BLaER1 treated with 17β-estradiol and CSF1 and Interleukin-3, amounts not matched to agents 10 nM and 100 nM (cell line): ENCODE measurements around the gene KCNIP1.

Experiments used
- H3K27ac ChIP-seq, 11 experiments: shearing (Covaris generic); formaldehyde crosslinking; 2 replicates each; pipeline ENCODE4 v1.8.1; 2022
- H3K27me3 ChIP-seq, 11 experiments: shearing (Covaris generic); formaldehyde crosslinking; 2 replicates each; pipeline ENCODE4 v1.8.1; 2022
- H3K36me3 ChIP-seq, 11 experiments: shearing (Covaris generic); formaldehyde crosslinking; 2 replicates each; pipeline ENCODE4 v1.8.1; 2022
- H3K4me1 ChIP-seq, 10 experiments: shearing (Covaris generic); formaldehyde crosslinking; 2 replicates each; pipeline ENCODE4 v1.8.1; 2022
- H3K4me2 ChIP-seq, 11 experiments: shearing (Covaris generic); formaldehyde crosslinking; 2 replicates each; pipeline ENCODE4 v1.8.1; 2022
- H3K4me3 ChIP-seq, 10 experiments: shearing (Covaris generic); formaldehyde crosslinking; 2 replicates each; pipeline ENCODE4 v1.8.1; 2022
- H3K9ac ChIP-seq, 11 experiments: shearing (Covaris generic); formaldehyde crosslinking; 2 replicates each; pipeline ENCODE4 v1.8.1; 2022
- H3K9me3 ChIP-seq, 11 experiments: shearing (Covaris generic); formaldehyde crosslinking; replicated peaks in 1 of 11; 2 replicates each; pipeline ENCODE4 v1.8.1; 2022
- H4K20me1 ChIP-seq, 11 experiments: shearing (Covaris generic); formaldehyde crosslinking; 2 replicates each; pipeline ENCODE4 v1.8.1; 2022
- Cebpa-rat ChIP-seq, 11 experiments: shearing (Covaris generic); IDR thresholded peaks; 2 replicates each; pipeline ENCODE4 v1.8.1; 2022

KCNIP1 gene

GRCh38 chr5:170642776-170643436, 139.1 kb downstream of the KCNIP1 start:
- Histone ChIP-seq H3K36me3 (no peaks in the 10 kb centered on the region), H3K4me2 (peak overlapping the region in 7 of 11 experiments; percentile 2 to 33 (median 25); a peak in 9 of 22 replicates), H3K27me3 (no peaks in the 10 kb centered on the region), H3K4me3 (no peak overlapping the region), H3K27ac (no peak overlapping the region), H4K20me1 (peaks cover 0 to 9% (median 0%) of the 10 kb centered on the region in 11 experiments; a peak in 1 of 22 replicates), H3K9ac (no peak overlapping the region), H3K9me3 (no peaks in the 10 kb centered on the region), H3K4me1 (peaks cover 0 to 20% (median 10%) of the 10 kb centered on the region in 10 experiments; a peak in 10 of 20 replicates)
- TF ChIP-seq Cebpa-rat (IDR thresholded peaks at IDR 0.05) = no peak

- peak overlapping the region in 3 of 11 experiments; percentile 4 to 31 (median 19); a peak in 2 of 22 replicates for H3K4me2 ChIP-seq
- H3K9ac ChIP-seq = no peak overlapping the region
- peaks cover 0 to 9% (median 0%) of the 10 kb centered on the region in 11 experiments; a peak in 1 of 22 replicates for H4K20me1 ChIP-seq
- H3K9me3 ChIP-seq = no peaks in the 10 kb centered on the region
- H3K36me3 ChIP-seq = no peaks in the 10 kb centered on the region
- peaks cover 0 to 18% (median 9%) of the 10 kb centered on the region in 10 experiments; a peak in 10 of 20 replicates for H3K4me1 ChIP-seq
- no peak overlapping the region for H3K4me3 ChIP-seq
- no peak for TF ChIP-seq Cebpa-rat (IDR thresholded peaks at IDR 0.05)
- no peak overlapping the region for H3K27ac ChIP-seq
- H3K27me3 ChIP-seq = no peaks in the 10 kb centered on the region
Observed at GRCh38 chr5:170643591-170643990, 139.8 kb downstream of the KCNIP1 start.

GRCh38 chr5:170644501-170644900, 140.7 kb downstream of the KCNIP1 start:
- Histone ChIP-seq H3K27me3 (no peaks in the 10 kb centered on the region), H3K27ac (no peak overlapping the region), H3K4me3 (no peak overlapping the region), H3K4me2 (no peak overlapping the region), H3K36me3 (no peaks in the 10 kb centered on the region), H3K9ac (no peak overlapping the region), H4K20me1 (peaks cover 0 to 6% (median 0%) of the 10 kb centered on the region in 11 experiments; a peak in 1 of 22 replicates), H3K4me1 (peaks cover 0 to 18% (median 8%) of the 10 kb centered on the region in 10 experiments; a peak in 10 of 20 replicates), H3K9me3 (no peaks in the 10 kb centered on the region)
- TF ChIP-seq Cebpa-rat (IDR thresholded peaks at IDR 0.05) = no peak

GRCh38 chr5:170648541-170648940, 144.7 kb downstream of the KCNIP1 start:
- no peaks in the 10 kb centered on the region for H4K20me1 ChIP-seq
- no peak overlapping the region for H3K9ac ChIP-seq
- no peak overlapping the region for H3K27ac ChIP-seq
- H3K36me3 ChIP-seq = no peaks in the 10 kb centered on the region
- no peaks in the 10 kb centered on the region for H3K27me3 ChIP-seq
- peaks cover 0 to 5% (median 2%) of the 10 kb centered on the region in 10 experiments; a peak in 5 of 20 replicates for H3K4me1 ChIP-seq
- no peak for TF ChIP-seq Cebpa-rat (IDR thresholded peaks at IDR 0.05)
- H3K4me2 ChIP-seq = no peak overlapping the region
- no peaks in the 10 kb centered on the region for H3K9me3 ChIP-seq
- no peak overlapping the region for H3K4me3 ChIP-seq

GRCh38 chr5:170650850-170651249, 147.0 kb downstream of the KCNIP1 start:
- no peaks in the 10 kb centered on the region for H3K36me3 ChIP-seq
- peaks cover 0 to 5% (median 2%) of the 10 kb centered on the region in 10 experiments; a peak in 4 of 20 replicates for H3K4me1 ChIP-seq
- no peak for TF ChIP-seq Cebpa-rat (IDR thresholded peaks at IDR 0.05)
- no peaks in the 10 kb centered on the region for H3K9me3 ChIP-seq
- no peak overlapping the region for H3K4me2 ChIP-seq
- no peaks in the 10 kb centered on the region for H3K27me3 ChIP-seq
- H3K9ac ChIP-seq = no peak overlapping the region
- no peak overlapping the region for H3K4me3 ChIP-seq
- no peak overlapping the region for H3K27ac ChIP-seq
- H4K20me1 ChIP-seq = no peaks in the 10 kb centered on the region

- Histone ChIP-seq H3K9me3 (no peaks in the 10 kb centered on the region), H3K9ac (no peak overlapping the region), H3K4me3 (no peak overlapping the region), H3K4me1 (peaks cover 0 to 5% (median 2%) of the 10 kb centered on the region in 10 experiments; a peak in 4 of 20 replicates), H3K27ac (no peak overlapping the region), H3K4me2 (peak overlapping the region in 5 of 11 experiments; percentile 18 to 27 (median 26); a peak in 1 of 22 replicates), H4K20me1 (no peaks in the 10 kb centered on the region), H3K27me3 (no peaks in the 10 kb centered on the region), H3K36me3 (no peaks in the 10 kb centered on the region)
- no peak for TF ChIP-seq Cebpa-rat (IDR thresholded peaks at IDR 0.05)
Observed at GRCh38 chr5:170651604-170652277, 147.9 kb downstream of the KCNIP1 start.

GRCh38 chr5:170655476-170655875, 151.7 kb downstream of the KCNIP1 start:
- Histone ChIP-seq H3K9me3 (no peaks in the 10 kb centered on the region), H3K9ac (no peak overlapping the region), H3K4me1 (peaks cover 0 to 5% (median 2%) of the 10 kb centered on the region in 10 experiments; a peak in 4 of 20 replicates), H3K4me2 (no peak overlapping the region), H3K4me3 (no peak overlapping the region), H3K36me3 (no peaks in the 10 kb centered on the region), H4K20me1 (no peaks in the 10 kb centered on the region), H3K27me3 (no peaks in the 10 kb centered on the region), H3K27ac (no peak overlapping the region)
- no peak for TF ChIP-seq Cebpa-rat (IDR thresholded peaks at IDR 0.05)

GRCh38 chr5:170655920-170656319, 152.1 kb downstream of the KCNIP1 start:
- Histone ChIP-seq H3K9me3 (no peaks in the 10 kb centered on the region), H4K20me1 (no peaks in the 10 kb centered on the region), H3K27me3 (no peaks in the 10 kb centered on the region), H3K36me3 (no peaks in the 10 kb centered on the region), H3K4me1 (peaks cover 0 to 9% (median 4%) of the 10 kb centered on the region in 10 experiments; a peak in 14 of 20 replicates), H3K9ac (no peak overlapping the region), H3K4me2 (no peak overlapping the region), H3K27ac (no peak overlapping the region), H3K4me3 (no peak overlapping the region)
- no peak for TF ChIP-seq Cebpa-rat (IDR thresholded peaks at IDR 0.05)

- no peak overlapping the region for H3K4me3 ChIP-seq
- no peak overlapping the region for H3K9ac ChIP-seq
- H3K4me1 ChIP-seq = peaks cover 0 to 14% (median 8%) of the 10 kb centered on the region in 10 experiments; a peak in 14 of 20 replicates
- TF ChIP-seq Cebpa-rat (IDR thresholded peaks at IDR 0.05) = no peak
- H4K20me1 ChIP-seq = no peaks in the 10 kb centered on the region
- no peak overlapping the region for H3K4me2 ChIP-seq
- H3K27me3 ChIP-seq = no peaks in the 10 kb centered on the region
- H3K27ac ChIP-seq = no peak overlapping the region
- H3K9me3 ChIP-seq = no peaks in the 10 kb centered on the region
- H3K36me3 ChIP-seq = no peaks in the 10 kb centered on the region
Observed at GRCh38 chr5:170656346-170656745, 152.5 kb downstream of the KCNIP1 start.
